Cardiac septum (tissue), 1 donor: Measurements from ENCODE around the gene ZNF622. TPM values are rescaled to one million over a fixed set of nuclear protein-coding genes. Genes with fewer than 3 reads are reported as not detected.
"Not testable (repeated sequence)": the region's sequence is repeated elsewhere in the genome, so short reads cannot be mapped to it uniquely, and the experiment has no call there.

ENCODE experiments used
- DNase-seq: peaks from one replicate; pipeline ENCODE4 v3.0.0-alpha.2; 2020; ENCODE audit warnings: low spot score
- intact Hi-C: fragments of 100-400 bp; cut with DNase I; formaldehyde crosslinking; loops from one replicate; pipeline ENCODE4 v1.14.0; 2022
- total RNA-seq: library from RNA; stranded (reverse); fragmentation: NEBNext Ultra II Directional; extraction: Animal tissue kit (Norgen Biotek cat#: 25700); gene quantifications from one replicate; pipeline ENCODE4 v1.2.1, GENCODE V29; 2021
- donor health status: DM: no; HTN: no; CAD: no.

ZNF622 gene
- total RNA-seq, 1 donor from 2014 or later, result 49.0 TPM

DNA sequence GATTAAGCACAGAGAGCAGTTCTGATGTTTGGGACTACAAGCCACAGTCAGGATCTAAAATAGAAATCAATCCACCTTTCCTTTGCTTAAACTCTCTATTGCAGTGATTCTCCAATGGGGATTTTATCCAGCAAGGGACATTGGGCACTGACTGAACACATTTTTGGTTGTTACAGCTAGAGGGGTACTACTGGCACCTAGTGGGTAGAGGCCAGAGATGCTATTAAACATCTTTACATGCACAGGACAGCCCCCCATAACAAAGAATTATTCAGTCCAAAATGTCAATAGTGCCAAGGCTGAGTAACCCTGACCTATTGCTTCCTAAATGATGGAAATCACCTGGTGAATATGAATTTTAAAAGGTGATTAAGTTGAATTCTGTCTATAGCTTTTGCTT is 12.0 kb downstream of the ZNF622 start:
- intact Hi-C loops, result loop anchor here (2.0 to 10.0 kb wide), 4 partner anchors 276 to 619 kb away; partner anchors contain the start of gene MARCHF11
- DNase-seq, result no peak

DNA sequence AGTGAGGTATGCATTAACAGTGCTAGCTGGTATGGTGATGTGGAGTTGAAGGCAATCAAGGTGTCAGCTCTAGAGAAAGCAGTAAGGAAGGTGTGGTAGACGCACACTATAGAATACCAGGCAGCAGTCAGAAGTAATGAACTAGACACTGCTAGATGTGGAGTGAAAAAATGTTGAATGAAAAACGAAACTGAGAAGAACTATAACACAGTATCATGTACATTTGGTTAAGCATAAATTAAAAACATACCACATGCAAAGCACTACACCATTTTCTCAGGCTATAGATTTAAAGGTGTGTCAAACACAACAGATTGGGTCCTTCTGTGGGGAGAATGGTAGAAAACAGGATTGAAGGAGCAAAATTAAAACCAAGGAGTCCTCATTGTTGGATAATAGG is 15.4 kb downstream of the ZNF622 start:
- DNase-seq, result no peak
- intact Hi-C loops, result loop anchor here (5.0 to 10.0 kb wide), 3 partner anchors 273 to 615 kb away; partner anchors contain the start of gene MARCHF11

DNA sequence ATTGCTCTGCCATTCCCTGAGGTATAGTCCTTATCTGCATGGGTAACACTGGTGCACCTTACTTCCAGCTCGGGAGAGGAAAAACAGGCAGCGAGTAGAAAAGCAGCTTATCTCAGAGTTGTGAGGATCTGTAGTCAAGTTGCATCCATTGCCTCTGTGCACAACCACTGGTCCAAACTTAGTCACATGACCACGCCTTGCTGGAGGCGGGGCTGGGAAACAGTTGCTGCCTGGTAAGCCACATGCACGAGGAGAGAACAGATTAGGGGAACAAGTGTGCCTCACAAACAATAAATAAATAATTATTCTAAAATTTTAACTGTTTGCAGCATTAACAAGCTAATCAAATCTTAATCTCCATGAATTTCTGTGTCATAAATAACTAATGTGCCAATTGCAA is 18.6 kb downstream of the ZNF622 start:
- intact Hi-C loops, result no loop called here

DNA sequence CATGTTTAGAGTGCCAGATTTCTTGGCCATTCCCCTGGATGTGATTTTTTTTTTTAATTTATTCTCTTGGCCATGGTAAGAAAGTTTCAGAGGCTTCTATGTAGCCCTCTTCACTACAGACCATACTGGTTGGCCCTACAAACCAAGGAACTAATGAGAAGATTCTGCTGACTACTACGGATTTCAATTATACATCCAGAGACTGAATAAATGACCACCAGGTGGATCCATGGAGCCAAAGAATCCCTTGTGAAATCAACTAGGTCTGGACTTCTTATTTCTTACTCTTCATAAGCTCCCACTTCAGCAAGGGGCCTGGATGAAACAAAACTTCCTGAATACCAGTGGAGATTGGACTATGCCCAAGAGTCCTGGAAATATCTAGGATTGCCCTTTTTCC is 27.6 kb downstream of the ZNF622 start:
- intact Hi-C loops, result no loop called here
- no peak for DNase-seq

More for the DNA sequence above, 18.6 kb downstream of the ZNF622 start:
- no peak for DNase-seq

DNA sequence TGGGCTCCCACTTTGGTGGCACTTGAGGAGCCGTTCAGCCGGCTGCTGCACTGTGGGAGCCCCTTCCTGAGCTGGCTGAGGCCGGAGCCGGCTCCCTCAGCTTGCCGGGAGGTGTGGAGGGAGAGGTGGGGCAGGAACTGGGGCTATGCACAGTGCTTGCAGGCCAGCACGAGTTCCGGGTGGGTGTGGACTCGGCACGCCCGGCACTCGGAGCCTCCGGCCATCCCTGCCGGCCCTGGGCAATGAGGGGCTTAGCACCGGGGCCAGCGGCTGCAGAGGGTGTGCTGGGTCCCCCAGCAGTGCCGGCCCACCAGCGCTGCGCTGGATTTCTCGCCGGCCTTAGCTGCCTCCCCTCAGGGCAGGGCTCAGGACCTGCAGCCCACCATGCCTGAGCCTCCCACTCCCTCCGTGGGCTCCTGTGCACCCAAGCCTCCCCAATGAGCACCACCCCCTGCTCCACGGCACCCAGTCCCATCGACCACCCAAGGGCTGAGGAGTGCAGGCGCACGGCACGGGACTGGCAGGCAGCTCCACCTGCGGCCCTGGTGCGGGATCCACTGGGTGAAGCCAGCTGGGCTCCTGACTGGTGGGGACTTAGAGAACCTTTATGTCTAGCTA is 29.4 kb downstream of the ZNF622 start:
- intact Hi-C loops, DNase-seq: not testable (repeated sequence)

DNA sequence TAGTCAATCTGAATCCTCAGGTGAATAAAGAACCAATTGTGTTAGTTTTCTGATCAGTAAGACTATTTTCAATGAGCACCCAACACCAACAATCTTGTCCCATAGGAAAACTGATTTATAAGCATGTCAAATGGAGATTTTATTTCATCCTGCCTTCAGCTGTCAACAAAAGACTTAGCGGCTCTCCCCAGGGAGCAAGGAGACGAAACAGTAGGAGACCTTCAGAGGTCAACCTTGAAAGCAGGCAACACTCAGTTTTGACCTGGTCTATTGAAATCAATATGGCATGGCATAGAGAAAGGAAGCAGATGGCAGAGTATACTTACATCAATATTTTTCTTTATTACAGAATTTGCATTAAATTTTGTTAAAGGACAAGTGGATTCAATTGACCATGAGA is 34.1 kb downstream of the ZNF622 start:
- DNase-seq, result no peak
- intact Hi-C loops, result no loop called here

DNA sequence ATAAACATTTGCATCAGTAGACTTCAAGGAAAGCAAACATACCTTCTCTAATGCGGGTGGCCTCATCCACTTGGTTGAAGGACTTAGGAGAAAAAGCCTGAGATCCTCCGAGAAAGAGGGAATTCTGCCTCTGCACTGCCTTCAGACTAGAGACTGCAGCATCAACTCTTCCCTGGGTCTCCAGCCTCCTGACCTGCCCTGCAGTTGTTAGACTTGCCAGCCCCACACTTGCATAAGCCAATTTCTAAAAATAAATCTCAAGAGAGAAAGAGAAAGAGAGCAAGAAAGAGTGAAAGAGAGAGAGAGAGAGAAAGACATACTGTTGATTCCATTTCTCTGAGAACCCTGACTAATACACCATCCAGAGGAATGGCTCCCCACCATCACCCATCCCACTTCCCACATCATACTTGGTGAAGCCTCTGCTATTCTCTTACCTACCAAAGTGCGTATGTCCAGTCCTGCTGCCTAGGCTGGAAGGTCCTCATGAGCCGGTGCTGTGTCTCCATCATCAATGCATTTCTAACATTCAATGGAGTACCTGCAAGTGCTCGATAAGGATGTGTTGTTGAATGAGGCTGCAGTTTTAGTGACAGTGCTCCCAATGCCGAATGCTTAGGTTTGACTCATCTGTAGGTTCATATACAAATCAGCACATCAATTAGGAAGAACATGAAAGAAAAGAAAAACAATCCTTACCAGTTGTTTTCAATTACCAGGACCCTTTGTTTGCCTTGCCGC is 35.1 kb downstream of the ZNF622 start:
- intact Hi-C loops, result no loop called here
- no peak for DNase-seq

DNA sequence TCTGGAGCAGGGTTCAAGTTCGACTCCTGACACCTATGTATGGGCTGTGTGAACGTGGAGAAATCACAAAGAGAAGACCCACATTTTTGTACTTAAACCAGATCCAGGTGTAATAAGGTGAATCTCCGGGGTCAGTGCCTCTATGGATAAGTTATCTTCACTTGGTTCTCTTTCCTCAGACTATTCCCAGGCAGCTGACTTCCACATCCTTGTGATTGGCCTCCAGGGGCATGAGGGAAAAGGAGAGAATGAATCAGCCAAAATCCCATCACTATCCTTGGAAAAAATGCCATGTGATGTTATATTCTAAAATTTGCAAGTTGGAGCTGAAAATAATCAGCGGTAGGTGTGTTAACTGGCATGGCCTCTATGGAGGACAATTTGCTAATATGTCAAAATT is 37.2 kb downstream of the ZNF622 start:
- intact Hi-C loops, result no loop called here
- DNase-seq, result no peak

DNA sequence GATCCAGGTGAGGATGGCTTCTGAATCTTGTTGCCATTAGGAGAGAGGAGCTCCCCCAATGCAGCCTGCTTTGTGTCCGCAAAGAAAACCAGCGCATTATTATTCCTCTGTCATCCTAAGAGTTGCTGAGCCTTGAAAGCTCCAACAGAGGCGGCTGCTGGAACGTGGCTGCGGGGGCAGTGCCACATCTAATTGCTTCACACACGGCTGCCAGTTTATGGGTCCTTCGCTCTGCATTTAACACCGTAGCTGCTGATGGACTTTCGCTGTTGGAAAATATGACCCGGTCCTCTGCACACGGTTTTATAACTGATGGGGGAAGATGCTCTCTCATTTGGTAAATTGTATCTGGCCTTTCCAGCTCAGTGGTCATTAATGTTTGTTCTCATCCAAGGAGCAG is 38.0 kb downstream of the ZNF622 start:
- DNase-seq, result no peak
- intact Hi-C loops, result no loop called here

DNA sequence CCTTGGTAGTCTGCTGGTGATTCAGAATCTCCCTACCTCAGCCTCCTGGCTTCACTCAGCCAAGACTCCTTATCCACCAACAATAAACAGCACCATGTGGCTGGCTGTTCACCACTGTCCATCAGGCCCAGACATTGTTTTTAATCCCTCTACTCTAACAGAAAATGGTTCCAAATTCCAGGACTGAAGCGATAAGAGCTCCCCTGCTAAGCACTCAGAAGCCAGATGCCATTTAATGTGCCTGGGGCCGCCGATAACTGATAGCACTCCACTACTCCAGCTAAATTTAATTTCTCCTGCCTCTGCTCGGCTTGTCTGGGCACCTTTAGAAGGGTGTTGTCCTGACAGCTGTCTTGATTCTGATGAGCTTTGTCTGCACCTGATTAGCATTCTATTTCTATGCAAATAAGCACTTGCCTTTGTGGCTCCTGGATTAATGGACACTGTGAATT is 47.1 kb downstream of the ZNF622 start:
- DNase-seq, result no peak
- intact Hi-C loops, result no loop called here

DNA sequence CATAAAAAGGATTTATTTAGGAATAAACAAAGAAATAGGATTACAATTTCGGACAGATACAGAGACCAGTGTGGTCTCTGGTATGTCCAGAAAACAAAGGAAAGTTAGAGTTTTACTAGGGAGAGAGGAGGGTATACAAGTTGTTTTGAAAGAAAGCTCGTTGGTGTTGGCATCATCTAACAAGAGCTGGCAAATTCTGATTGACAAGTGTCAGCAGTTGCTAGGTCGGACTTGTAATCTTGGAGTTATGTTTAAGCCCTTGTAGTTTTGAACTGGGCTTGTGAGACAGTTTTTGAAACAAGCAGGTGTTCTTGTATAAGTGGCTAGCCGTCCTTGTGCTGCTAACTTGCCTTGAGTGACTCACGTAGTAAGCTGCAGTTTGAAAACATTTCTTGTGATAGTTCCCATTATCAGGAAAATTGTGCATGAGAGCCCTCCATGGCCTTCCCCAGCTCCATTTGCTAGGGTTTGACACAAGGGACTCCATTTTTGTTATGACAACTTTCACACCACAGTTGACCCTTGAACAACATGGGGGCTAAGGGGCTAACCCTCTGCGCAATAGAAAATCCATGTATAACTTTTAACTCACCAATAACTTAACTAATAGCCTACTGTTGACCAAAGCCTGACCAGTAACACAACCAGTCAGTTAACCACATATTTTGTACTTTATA is 48.1 kb downstream of the ZNF622 start:
- intact Hi-C loops, result no loop called here
- DNase-seq, result no peak

DNA sequence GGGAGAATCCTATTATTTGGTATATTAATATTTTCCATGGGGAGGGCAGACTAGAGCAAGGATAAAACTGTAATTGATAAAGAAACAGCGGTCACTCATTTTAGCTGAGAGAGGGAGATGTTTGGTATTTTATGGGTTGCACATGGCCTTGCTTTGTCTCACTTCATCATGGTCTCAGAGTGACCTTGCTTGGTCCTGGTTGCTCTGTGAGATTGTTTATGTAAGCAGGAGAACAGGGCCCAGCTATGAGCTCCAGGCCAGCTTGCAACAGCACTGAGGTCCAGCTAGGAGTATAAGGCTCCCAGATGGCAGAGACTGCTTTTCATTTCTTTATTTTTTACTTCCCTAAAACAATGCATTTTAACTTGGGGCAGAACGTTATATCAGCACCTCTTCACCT is 50.7 kb downstream of the ZNF622 start:
- intact Hi-C loops, result no loop called here
- DNase-seq, result no peak

DNA sequence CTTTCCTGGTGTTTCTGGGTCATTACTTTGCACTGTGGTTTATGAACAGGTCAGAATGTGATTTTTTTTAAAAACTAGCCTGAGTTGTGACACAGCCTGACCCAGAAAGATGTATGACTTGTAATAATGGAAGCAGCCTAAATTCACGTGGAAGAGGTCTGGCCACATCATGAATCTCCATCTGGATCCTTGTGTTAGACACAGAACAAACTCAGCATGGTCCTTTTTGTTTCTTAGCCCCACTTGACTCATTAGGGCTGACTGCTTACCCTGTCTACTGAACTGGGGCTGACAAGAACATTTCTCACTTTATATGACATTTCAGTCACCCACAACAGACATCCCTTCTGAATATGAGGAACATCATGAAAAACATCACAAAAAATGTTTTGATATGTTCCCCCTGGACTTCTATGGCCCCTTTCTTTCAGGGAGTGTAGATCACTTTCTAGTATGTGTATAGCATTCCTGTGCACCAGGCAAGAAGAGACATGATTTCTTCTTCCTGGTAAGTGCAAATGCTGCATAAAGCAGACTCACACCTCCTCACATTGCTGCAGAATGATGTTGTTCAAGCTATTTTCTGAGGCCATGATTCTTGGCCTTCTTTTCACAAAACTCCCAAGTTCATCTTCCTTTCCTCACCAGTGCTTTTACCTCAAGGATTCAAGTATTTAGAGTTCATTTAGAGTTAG is 52.3 kb downstream of the ZNF622 start:
- intact Hi-C loops, result no loop called here
- no peak for DNase-seq

DNA sequence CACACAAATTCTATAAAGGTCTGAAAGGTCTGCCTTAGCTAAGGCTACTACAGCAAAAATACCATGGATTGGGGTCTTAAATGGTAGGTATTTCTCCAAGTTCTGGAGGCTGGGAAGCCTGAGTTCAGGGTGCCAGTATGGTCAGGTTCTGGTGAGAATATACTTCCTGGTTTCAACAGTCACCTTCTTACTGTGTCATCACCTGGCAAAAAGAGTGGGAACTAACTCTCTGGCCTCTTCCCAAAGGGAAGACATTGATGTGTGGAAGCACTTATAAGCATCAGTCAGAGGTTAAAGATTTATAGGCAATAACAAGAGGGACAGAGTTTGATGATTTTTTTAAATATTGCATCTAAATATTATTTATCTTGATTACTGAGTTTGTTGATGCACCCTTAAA is 53.0 kb downstream of the ZNF622 start:
- DNase-seq, result no peak
- intact Hi-C loops, result no loop called here

DNA sequence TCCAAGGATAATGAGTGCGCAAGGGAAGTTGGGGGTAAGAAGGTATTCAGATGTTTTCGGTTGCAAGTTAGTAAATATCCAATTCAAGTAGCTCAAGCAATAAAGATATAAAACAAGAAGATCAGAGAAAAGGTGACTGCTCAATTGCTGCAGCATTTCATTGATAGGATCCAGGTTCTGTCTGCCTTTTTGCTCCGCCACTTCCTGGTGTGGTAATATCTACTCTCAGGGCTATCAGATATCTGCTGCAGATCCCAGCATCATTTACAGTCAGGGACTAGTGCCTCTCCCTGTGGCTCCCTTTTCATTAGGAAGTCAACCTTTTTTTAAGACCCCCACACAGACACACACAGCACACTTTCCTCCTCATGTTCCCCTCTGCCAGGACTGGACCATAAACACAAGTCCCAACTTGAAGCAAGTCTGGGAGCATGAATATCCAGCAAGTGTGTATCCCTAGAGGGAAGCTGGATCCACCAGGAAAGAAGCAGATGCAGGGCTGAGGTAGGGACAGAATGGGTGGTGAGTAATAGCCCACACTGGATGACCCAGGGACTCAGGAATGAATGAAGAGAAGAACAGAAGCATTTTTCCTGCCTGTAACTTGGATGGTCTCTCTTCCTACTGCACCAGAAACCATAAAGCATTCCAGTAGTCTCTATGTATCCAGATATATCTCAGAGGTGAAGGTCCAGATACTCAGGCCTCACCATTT is 53.7 kb downstream of the ZNF622 start:
- DNase-seq, result no peak
- intact Hi-C loops, result no loop called here

DNA sequence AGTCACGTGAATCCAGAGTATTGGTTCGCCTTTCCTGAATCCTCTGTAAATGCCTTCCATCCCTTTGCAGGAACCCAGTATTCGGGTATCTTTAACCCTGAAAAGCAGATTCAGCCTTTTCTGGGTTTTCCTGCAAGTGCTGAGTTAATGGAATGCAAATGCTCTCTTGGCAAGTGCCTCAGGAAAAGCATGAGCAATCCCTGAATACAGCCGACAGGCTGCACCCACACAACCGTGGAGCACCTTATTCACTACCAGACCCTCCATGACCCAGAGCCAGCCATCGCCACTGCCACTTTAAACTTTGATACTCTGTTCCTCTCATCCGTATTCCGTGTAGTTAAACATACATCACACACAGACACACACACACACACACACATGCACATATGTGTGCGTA is 54.4 kb downstream of the ZNF622 start:
- intact Hi-C loops, result no loop called here
- DNase-seq, result no peak

DNA sequence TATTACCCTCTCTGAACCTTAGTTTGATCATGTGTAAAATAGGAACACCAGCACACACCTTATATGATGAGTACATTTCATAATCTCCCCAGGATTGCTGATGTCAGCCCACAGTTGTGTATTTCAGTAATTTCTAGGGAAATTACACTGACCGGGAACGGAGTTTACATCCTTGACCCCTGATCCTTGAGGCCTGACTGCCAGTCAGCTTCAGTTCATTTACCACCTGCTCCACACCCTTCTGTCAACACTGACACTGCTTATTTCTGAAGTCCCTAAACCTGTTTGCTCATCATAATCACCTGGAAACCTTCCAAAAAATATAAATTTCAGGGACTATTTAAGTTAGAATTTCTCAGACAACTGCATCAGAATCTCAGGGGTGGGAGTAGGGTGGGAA is 55.3 kb downstream of the ZNF622 start:
- intact Hi-C loops, result no loop called here
- DNase-seq, result no peak

DNA sequence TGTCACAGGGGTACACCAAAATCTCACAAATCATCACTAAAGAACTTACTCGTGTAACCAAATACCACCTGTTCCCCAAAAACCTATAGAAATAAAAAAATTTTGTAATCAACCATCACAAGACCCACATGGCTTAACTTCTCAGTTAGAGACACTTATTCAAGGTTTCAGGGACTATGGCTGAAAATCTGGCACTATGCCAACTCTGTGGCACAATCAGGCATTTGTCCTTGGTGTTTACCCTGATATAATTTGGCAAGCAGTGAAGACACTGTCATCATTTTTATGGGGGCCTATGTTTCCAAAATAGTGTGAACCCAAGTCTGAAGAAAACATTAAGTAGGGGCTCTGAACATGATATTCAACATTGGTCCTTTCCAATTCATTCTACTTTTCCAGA is 59.0 kb downstream of the ZNF622 start:
- intact Hi-C loops, result no loop called here
- no peak for DNase-seq

DNA sequence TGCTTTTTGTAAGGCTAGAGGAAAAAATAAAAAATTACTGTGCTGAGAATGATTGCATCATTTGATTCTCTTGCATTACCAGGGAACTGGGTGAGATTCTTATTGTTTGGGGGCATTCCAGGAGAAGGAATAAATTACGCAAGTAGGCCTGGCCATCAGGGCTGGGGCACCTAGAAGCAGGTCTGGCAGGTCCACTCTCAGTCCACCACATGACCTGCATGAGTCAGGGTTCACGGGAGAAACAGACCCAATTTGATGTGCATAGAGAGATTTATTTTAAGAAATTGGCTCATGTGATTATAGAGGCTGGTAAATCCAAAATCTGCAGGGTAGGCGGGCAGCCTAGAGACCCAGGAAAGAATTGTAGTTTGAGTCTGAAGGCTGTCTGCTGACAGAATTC is 59.6 kb downstream of the ZNF622 start:
- intact Hi-C loops, result no loop called here
- DNase-seq, result no peak
